ENCODE results near the gene ATP6V0C. TPM values are rescaled to one million over a fixed set of nuclear protein-coding genes. Genes with fewer than 3 reads are reported as not detected.

ATP6V0C gene
- total and polyA plus RNA-seq, 2 of the 8 experiments (the other 6 are each of a cell fraction or from before 2014, with no cell fraction given), result 125 to 176 TPM

DNA sequence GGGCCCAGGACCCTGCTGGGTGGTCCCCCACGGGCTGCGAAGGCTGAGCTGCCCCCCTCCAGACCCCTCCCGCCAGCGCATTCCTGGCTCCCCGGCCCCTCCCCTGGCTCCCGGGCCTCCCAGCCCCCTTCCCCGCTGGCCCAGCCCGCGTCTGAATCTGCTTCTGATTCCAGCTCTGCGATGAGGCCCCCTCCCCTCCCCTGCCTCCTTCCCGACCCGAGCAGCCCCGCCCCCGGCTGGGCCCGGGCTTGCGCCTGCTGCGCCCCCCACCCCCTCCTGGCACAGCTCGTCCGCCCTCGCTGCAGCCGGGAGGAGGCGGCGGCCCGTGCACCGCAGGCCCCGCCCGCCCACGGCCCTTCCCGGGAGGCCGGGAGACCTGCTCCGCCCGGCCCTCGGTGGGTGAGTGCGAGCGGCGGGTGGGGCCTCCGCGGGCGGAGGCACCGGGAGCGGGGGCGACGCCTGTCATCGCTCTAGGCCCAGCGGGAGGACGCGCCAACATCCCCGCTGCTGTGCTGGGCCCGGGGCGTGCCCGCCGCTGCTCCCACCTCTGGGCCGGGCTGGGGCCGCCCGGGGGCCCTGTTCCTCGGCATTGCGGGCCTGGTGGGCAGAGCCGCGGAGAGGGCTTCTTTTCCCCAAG lies 42.6 kb upstream of the ATP6V0C start, which contains the start of gene NTN3:
Gene NTN3, plus strand, starts transcription at position 282 of the 637 bp plus-strand sequence. CDS start 405 bp downstream, outside the sequence.
- 2% methylated on average over 17 of the region's 59 CpGs; no CpG with 5 or more reads in 1 of the 2 experiments for WGBS, 2 experiments (ENCODE audit: extremely low coverage in 1 of 2, insufficient coverage in 1 of 2, insufficient read length in 1 of 2, insufficient replicate concordance in 2 of 2, low coverage in 1 of 2, low lambda C conversion rate in 2 of 2, missing lambda C conversion rate in 1 of 2)
- H3K18ac ChIP-seq (ENCODE audit: extremely low read depth, low read length), result peak within 1 kb of the TSS; percentile 6
- H3K79me2 ChIP-seq (ENCODE audit: control insufficient read depth in 1 of 2, insufficient read depth in 2 of 2, low read length in 2 of 2), result no peaks in the 10 kb centered on the region
- H2AK5ac ChIP-seq (ENCODE audit: low read depth, low read length), result no peak within 1 kb of the TSS
- H3K9ac ChIP-seq (replicated peaks in 1 of 4; ENCODE audit: extremely low read depth in 1 of 4, low read depth in 3 of 4, low read length in 3 of 4), result no peak within 1 kb of the TSS
- CTCF ChIA-PET (ENCODE audit: partially characterized antibody), result interaction anchor here (0.7 to 4.0 kb wide), 4 partner anchors 10 to 131 kb away, joined by 3 to 15 read pairs (median 5); partner anchors contain the start of genes ABCA3 and TEDC2
- no peak within 1 kb of the TSS for H2AFZ ChIP-seq (ENCODE audit: low read length)
- peak within 1 kb of the TSS; percentile 68; the same call in 1 of the 2 replicates for H2BK12ac ChIP-seq (ENCODE audit: low read depth, low read length)
- peaks cover 31% of the 10 kb centered on the region; the same call in 1 of the 2 replicates for H3K23me2 ChIP-seq (ENCODE audit: low read depth, low read length)
- H4K8ac ChIP-seq (ENCODE audit: extremely low read depth, insufficient read depth, low read length), result peak within 1 kb of the TSS; percentile 16; the same call in 1 of the 2 replicates
- DNase-seq (ENCODE audit: low read depth in 1 of 2, low spot score in 2 of 2) (peak in 1 of 2 experiments; percentile 73), FAIRE-seq (no peak)
- H3K14ac ChIP-seq (ENCODE audit: insufficient read length), result no peak within 1 kb of the TSS
- peak within 1 kb of the TSS; percentile 97; the same call in 1 of the 2 replicates for H2BK15ac ChIP-seq (ENCODE audit: low read length)
- POLR2A ChIA-PET (ENCODE audit: partially characterized antibody), result interaction anchor here (0.9 to 2.8 kb wide), 7 partner anchors 12 to 316 kb away, joined by 3 to 8 read pairs (median 6); partner anchors contain the start of genes AMDHD2, TEDC2 and TRAF7
- no peak for TF ChIP-seq SIX5 (IDR thresholded peaks at IDR 0.05; ENCODE audit: low read depth, low read length)
- peak; percentile 14 for TF ChIP-seq KDM4A (IDR thresholded peaks at IDR 0.05; ENCODE audit: low read depth, low read length, severe bottlenecking)
- H3K4me2 ChIP-seq (ENCODE audit: insufficient read depth in 1 of 2, low read depth in 2 of 2, low read length in 2 of 2), result peak within 1 kb of the TSS; percentile 53 to 75
- H3K9me3 ChIP-seq (ENCODE audit: insufficient read depth in 2 of 2, low read depth in 1 of 2, low read length in 1 of 2), result no peaks in the 10 kb centered on the region
- peaks cover 0 to 45% (median 31%) of the 10 kb centered on the region in 4 experiments; a peak in 6 of 7 replicates for H3K4me1 ChIP-seq (replicated peaks in 1 of 4; ENCODE audit: control insufficient read depth in 3 of 4, insufficient read depth in 4 of 4, low read length in 3 of 4)
- H4K91ac ChIP-seq (replicated peaks; ENCODE audit: insufficient read length, low read length), result peak within 1 kb of the TSS; percentile 74
- H3K36me3 ChIP-seq (ENCODE audit: control insufficient read depth in 2 of 4, insufficient read depth in 4 of 4, low read length in 3 of 4), result no peaks in the 10 kb centered on the region
- peaks cover 24 to 66% (median 57%) of the 10 kb centered on the region in 4 experiments for H3K27me3 ChIP-seq (replicated peaks in 1 of 4; ENCODE audit: control insufficient read depth in 3 of 4, extremely low read depth in 1 of 4, insufficient read depth in 3 of 4, low read length in 3 of 4)
- no peak within 1 kb of the TSS for H2BK5ac ChIP-seq (ENCODE audit: low read depth, low read length)
- H3K4ac ChIP-seq (replicated peaks; ENCODE audit: insufficient read length, low read depth, low read length), result no peak within 1 kb of the TSS
- H3K79me1 ChIP-seq (ENCODE audit: low read depth, low read length), result no peaks in the 10 kb centered on the region
- H3K4me3 ChIP-seq (ENCODE audit: extremely low read depth in 1 of 4, insufficient read depth in 2 of 4, low read depth in 3 of 4, low read length in 4 of 4), result peak within 1 kb of the TSS; percentile 23 to 56 (median 28)
- no peak within 1 kb of the TSS for H4K5ac ChIP-seq (ENCODE audit: insufficient read length, low read depth, low read length)
- H2BK120ac ChIP-seq (replicated peaks; ENCODE audit: low read depth, low read length), result no peak within 1 kb of the TSS
- H3K23ac ChIP-seq (ENCODE audit: insufficient read length), result no peak within 1 kb of the TSS
- no peak within 1 kb of the TSS for H3K56ac ChIP-seq (replicated peaks; ENCODE audit: insufficient read length, low read depth, low read length)
- peaks cover 2 to 13% of the 10 kb centered on the region in 2 experiments for H4K20me1 ChIP-seq (replicated peaks in 1 of 2; ENCODE audit: control insufficient read depth in 1 of 2, insufficient read depth in 2 of 2, low read length in 2 of 2)
- H3K27ac ChIP-seq (ENCODE audit: low read depth, low read length), result no peak within 1 kb of the TSS
- no peak within 1 kb of the TSS for H2BK20ac ChIP-seq (ENCODE audit: low read length)

Data from H1 (cell line).